Measurements from ENCODE around the gene TRPV2. TPM values are rescaled to one million over a fixed set of nuclear protein-coding genes. Genes with fewer than 3 reads are reported as not detected.

The TRPV2 gene
- total RNA-seq, 1 donor from 2014 or later, result 138 TPM

- intact Hi-C loops (cut with micrococcal nuclease), result loop anchor here (1.0 to 2.0 kb wide), 3 partner anchors 15 to 136 kb away; no protein-coding TSS in a partner anchor
Measured at GRCh38 chr17:16453493-16453851, 38.1 kb downstream of the TRPV2 start.

GRCh38 chr17:16455997-16456741, 40.8 kb downstream of the TRPV2 start:
- intact Hi-C loops (cut with micrococcal nuclease), result no loop called here

DNA sequence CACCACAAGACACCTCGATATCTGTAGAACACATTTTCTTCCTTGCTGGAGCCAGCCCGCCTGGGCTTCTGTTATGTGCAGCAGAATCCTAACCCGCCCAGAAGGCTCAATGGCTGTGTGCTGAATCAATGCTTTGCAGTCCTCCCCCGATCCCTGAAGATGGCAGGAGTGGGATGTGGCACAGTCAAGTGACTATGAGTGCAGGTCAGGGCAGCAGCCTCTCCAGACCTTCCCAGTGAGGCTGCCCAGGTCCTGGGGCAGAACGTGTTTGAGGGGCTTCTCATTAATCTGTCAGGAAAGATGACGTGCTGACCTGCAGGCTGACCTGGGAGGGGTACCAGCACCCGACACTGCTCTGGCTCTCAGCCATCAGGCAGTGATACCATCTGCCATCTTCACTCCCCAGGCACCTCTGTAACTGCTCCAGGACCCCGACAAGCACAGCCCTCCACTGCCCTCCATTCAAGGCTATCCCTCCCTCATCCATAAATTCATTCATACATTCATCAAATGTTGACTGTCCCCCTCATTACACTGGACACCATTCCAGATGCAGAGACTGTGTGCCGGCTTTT, 41.5 kb downstream of the TRPV2 start:
- intact Hi-C loops (cut with micrococcal nuclease), result no loop called here

DNA sequence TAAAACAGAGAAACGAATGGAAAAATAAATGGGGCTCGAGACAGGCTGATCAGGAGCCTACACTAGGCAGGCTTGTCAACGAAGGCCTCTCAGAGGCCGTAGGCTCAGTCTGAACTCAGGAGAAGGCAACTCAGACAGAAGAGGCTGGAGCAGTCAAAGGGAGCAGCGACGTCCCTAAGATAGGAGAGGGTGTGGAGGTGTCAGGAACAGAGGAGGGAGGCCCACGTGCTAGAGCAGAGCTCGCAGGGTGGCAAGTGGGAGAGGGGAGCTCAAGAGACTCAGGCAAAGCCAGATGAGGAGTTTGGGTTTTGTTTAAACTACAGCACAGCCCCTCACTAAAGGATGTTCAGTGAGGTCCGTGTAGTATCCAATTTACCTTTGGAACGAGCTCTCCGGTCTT, 43.9 kb downstream of the TRPV2 start:
- intact Hi-C loops (cut with micrococcal nuclease), result no loop called here

- intact Hi-C loops (cut with micrococcal nuclease), result no loop called here
Measured at GRCh38 chr17:16459855-16460550, 44.6 kb downstream of the TRPV2 start.

- intact Hi-C loops (cut with micrococcal nuclease), result no loop called here
Measured at GRCh38 chr17:16460796-16461605, 45.6 kb downstream of the TRPV2 start.

GRCh38 chr17:16461606-16461866, 46.2 kb downstream of the TRPV2 start:
- intact Hi-C loops (cut with micrococcal nuclease), result no loop called here

DNA sequence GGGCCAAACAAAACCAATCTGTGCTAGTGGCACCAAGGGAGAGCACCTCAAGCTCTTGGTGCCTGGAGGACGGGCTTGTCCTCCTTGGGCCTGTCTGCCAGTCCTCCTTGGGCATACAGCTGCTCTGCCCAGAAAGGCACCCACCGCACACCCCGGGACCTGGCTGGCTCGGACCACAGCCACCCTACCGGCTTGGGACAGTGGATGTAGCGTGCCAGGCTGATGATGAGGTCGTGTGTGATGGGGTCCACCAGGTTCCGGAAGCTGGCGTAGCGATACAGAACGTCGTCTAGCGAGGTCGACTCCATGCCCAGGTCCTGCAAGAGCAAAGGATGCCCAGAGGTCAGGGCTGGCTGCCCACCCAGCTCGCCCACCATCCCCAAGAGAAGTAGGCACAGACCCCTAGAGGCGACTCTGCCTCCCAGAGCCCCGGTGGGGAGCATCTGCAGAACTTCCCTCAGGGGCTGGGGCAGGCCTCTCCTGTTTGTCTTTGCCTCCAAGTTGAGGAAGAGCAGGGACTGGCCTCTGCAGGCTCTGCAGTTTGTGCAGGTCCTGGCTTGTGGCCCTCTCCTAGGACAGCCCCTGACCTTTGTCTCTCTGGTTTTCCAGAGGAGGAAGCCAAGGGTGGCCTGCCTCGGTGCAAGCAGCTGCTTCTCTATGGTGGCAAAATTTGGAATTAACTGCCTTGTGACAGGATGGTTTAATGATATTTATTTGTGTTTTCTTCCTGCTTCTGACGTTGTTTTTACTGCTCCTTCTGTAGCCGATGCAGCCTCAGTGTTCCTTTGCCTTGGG, 46.9 kb downstream of the TRPV2 start:
- intact Hi-C loops (cut with micrococcal nuclease), result no loop called here

- intact Hi-C loops (cut with micrococcal nuclease), result no loop called here
Measured at GRCh38 chr17:16463358-16464302, 48.3 kb downstream of the TRPV2 start.

DNA sequence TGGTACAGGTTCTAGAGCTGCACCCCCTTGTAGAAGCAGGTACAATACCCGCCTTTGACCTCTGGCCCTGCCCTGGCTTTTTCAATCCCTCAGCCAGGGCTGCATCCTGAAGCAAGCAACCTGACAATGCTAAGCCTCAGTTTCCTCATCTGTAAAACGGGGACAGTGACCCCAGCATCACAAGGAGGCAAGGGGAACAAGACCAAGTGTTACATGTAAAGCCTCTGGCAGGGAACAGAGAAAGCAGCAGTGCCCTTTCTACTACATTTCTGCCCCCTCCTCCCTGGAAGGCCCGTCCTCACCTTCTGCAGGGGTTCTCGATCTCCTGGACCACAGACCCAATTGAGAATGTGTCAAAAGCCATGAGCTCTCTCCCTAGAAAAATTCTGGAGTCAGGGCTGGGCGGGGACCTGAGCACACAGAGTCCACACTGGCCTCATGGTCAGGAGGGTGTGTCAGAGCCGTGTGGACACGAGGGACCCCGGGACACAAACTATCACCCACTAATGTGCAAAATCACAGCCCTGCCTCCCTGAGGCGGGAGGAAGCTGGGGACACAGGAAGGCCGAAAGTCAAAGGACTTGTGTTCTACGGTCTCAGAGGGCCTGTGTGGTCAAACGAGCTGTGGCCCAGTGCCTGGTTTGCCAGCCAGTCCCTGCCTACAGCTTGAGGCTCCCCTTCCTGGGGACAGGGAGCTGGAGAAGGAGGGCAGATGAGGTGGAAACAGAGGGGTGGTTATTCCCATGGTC, 49.1 kb downstream of the TRPV2 start:
- intact Hi-C loops (cut with micrococcal nuclease), result no loop called here

DNA sequence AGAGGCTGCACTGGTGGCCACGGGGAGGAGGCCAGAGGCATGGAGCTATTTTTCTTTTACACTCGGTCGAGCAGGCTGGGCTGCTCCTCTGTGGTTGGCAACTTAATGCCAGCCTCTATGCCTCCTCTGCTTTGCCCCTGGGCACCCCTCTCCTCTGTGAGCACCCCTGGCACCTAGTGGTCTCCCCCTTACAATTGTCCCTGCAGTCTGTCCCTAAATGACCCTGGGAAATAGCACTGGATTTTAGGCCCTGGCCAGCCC, 49.6 kb downstream of the TRPV2 start:
- intact Hi-C loops (cut with micrococcal nuclease), result no loop called here

- intact Hi-C loops (cut with micrococcal nuclease), result no loop called here
Measured at GRCh38 chr17:16465861-16466338, 50.5 kb downstream of the TRPV2 start.

- intact Hi-C loops (cut with micrococcal nuclease), result no loop called here
Measured at GRCh38 chr17:16466407-16466806, 51.0 kb downstream of the TRPV2 start.

- intact Hi-C loops (cut with micrococcal nuclease), result no loop called here
Measured at GRCh38 chr17:16467044-16467443, 51.7 kb downstream of the TRPV2 start.

DNA sequence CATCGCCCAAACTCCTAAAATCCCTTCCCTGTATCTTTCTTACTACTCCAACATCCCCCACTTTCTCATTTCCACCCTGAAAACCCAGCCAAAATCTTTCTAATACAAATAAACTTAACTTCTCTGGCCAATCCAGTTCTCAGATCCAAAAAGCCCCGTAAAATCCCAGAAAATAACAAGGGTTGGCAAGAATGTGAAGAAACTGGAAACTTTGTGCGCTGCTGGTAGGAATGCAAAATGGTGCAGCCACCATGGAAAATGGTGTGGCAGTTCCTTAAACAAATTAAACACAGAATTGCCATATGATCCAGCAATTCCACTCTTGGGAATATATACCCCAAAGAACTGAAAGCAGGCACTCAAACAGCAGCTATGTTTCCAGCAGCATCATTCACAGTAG, 52.5 kb downstream of the TRPV2 start:
- intact Hi-C loops (cut with micrococcal nuclease), result no loop called here

GRCh38 chr17:16468428-16468992, 53.1 kb downstream of the TRPV2 start:
- intact Hi-C loops (cut with micrococcal nuclease), result no loop called here

DNA sequence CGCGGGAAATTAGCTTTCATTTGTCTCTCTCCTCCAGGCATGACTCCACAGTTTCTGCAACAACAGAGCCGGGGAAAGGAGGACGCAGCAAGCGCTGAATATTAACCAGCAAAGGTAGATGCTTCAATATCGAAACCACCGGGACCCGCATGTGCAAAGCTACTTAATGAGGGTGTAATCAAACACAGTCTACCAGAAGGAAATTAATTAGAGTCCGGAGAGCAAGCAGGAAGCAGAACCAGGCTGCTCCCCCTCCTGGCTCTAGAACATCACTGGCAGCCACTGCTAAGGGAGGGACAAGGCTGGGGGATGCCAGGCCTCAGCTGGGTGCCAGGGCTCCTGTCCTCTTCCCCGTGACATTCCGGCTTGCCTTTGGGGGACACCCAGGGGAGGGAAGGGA, 54.9 kb downstream of the TRPV2 start:
- intact Hi-C loops (cut with micrococcal nuclease), result no loop called here

DNA sequence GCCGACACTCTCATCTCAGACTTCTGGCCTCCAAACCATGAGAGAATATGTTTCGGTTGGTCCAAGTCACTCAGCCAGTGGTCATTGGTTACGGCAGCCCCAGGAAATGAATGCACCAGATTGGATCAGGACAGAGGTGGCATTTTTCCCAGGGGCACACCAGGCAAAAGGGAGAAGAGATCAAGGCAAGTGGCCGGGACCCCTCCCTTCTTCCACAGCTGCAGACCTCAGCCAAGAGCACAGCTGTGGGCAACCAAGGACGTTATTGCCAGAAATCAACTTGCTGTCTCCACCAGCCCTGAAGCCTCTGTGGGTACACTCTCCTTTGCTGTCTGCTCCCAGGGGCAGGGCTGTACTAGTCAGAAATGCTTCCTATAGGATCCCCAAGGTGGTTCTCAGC, 55.9 kb downstream of the TRPV2 start:
- intact Hi-C loops (cut with micrococcal nuclease), result no loop called here

DNA sequence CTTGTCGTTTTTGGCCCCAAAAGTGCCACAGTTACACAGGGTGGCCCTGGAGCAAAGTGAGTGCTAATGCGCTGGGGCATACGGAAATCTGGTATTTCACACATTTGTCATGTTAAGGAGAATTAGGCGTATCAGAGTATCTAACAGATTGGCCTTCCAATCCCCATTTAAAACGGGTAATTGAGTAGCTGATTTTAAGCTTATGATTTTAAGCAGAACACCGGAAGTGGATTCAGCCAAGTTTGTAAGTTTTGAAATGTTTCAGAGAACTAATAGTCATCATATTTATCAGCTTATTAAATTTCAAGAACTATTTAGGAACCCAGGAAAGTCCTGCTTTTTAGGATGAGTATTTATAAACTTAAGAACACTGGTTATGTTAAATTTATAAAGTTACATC, 57.2 kb downstream of the TRPV2 start:
- intact Hi-C loops (cut with micrococcal nuclease), result no loop called here

Measured in T-helper 1 cell treated with Interleukin-12 subunit alpha and Interleukin-12 subunit beta and Interleukin-4 antibody, amounts not matched to agents 30 ng/mL and 1 ng/mL, for 36 hours (primary cell).